ENCODE measurements around the gene CD248.

Gene CD248

GRCh38 chr11:66346476-66347424 lies 29.9 kb upstream of the CD248 start:
- no peak for TF ChIP-seq CTCF (IDR thresholded peaks at IDR 0.05)
- peak overlapping the region; percentile 59 to 96 for H3K27ac ChIP-seq
- H3K4me3 ChIP-seq: peak overlapping the region; percentile 100
- no peak for DNase-seq (ENCODE audit: low spot score)

- no peak for DNase-seq (ENCODE audit: low spot score)
- Histone ChIP-seq H3K27ac (peak overlapping the region; percentile 32 to 96), H3K4me3 (peak overlapping the region; percentile 100)
- TF ChIP-seq CTCF (IDR thresholded peaks at IDR 0.05): no peak
Observed at GRCh38 chr11:66345316-66345649, 28.4 kb upstream of the CD248 start.

- peak within 1 kb of the TSS; percentile 100 for H3K4me3 ChIP-seq
- no peak for TF ChIP-seq CTCF (IDR thresholded peaks at IDR 0.05)
Observed at GRCh38 chr11:66344550-66345315, 27.9 kb upstream of the CD248 start, which contains the start of gene BRMS1. Gene BRMS1 (minus strand): TSS chr11:66345104. CDS start chr11:66342234, 2,870 bp downstream.

GRCh38 chr11:66343176-66343575 lies 26.3 kb upstream of the CD248 start:
- DNase-seq (ENCODE audit: low spot score): no peak

More at GRCh38 chr11:66344550-66345315, 27.9 kb upstream of the CD248 start, which contains the start of gene BRMS1:
- DNase-seq (ENCODE audit: low spot score): peak; percentile 98
- peak within 1 kb of the TSS; percentile 32 to 96 for H3K27ac ChIP-seq

GRCh38 chr11:66341502-66342126 lies 24.8 kb upstream of the CD248 start:
- no peak for DNase-seq (ENCODE audit: low spot score)

More at GRCh38 chr11:66343176-66343575, 26.3 kb upstream of the CD248 start:
- Histone ChIP-seq H3K4me3 (no peak overlapping the region), H3K27ac (no peak overlapping the region)
- no peak for TF ChIP-seq CTCF (IDR thresholded peaks at IDR 0.05)

More at GRCh38 chr11:66341502-66342126, 24.8 kb upstream of the CD248 start:
- TF ChIP-seq CTCF (IDR thresholded peaks at IDR 0.05): no peak
- Histone ChIP-seq H3K4me3 (no peak overlapping the region), H3K27ac (no peak overlapping the region)
